SK-N-SH (cell line): ENCODE results near the gene MUTYH.

Experiments used
- CTCF ChIP-seq: fragments of 200-600 bp; sonication (generic); IDR thresholded peaks from 2 replicates; pipeline ENCODE4 v1.6.1; 2017; ENCODE audit warnings: antibody characterized with exemption, mild to moderate bottlenecking, moderate library complexity
- EP300 ChIP-seq, 2 experiments: IDR thresholded peaks; 2 replicates each; pipeline versions ENCODE4 v1.4.0 to v1.6.1; 2012; ENCODE audit warnings: borderline replicate concordance in 1 of 2, low read depth in 1 of 2, low read length in 1 of 2
- FOSL2 ChIP-seq: IDR thresholded peaks from 2 replicates; pipeline ENCODE4 v1.4.0; 2012; ENCODE audit warnings: low read depth, mild to moderate bottlenecking, moderate library complexity, borderline replicate concordance
- FOXM1 ChIP-seq: IDR thresholded peaks from 2 replicates; pipeline ENCODE4 v1.4.0; 2012; ENCODE audit warnings: low read depth, mild to moderate bottlenecking
- GATA2 ChIP-seq: sonication (generic); formaldehyde crosslinking; IDR thresholded peaks from 2 replicates; pipeline ENCODE4 v1.5.0; 2020; ENCODE audit warnings: mild to moderate bottlenecking, missing genetic modification reagents
- JUND ChIP-seq: IDR thresholded peaks from 2 replicates; pipeline ENCODE4 v1.4.0; 2012
- RAD21 ChIP-seq: IDR thresholded peaks from 2 replicates; pipeline ENCODE4 v1.6.1; 2012; ENCODE audit warnings: mild to moderate bottlenecking, low read length
- RCOR1 ChIP-seq: fragments of 150-350 bp; IDR thresholded peaks from 2 replicates; pipeline ENCODE4 v1.6.1; 2017; ENCODE audit warnings: antibody characterized with exemption, low read length
- RFX5 ChIP-seq: IDR thresholded peaks from 2 replicates; pipeline ENCODE4 v1.6.1; 2012; ENCODE audit warnings: mild to moderate bottlenecking, improper control_type of control experiment, low read length
- RXRA ChIP-seq: IDR thresholded peaks from 2 replicates; pipeline ENCODE4 v1.4.0; 2012; ENCODE audit warnings: low read depth, mild to moderate bottlenecking, borderline replicate concordance
- SMC3 ChIP-seq: IDR thresholded peaks from 2 replicates; pipeline ENCODE4 v1.6.1; 2012; ENCODE audit warnings: low read depth, low read length, improper control_type of control experiment
- TAF1 ChIP-seq: IDR thresholded peaks from 2 replicates; pipeline ENCODE4 v1.6.1; 2012; ENCODE audit warnings: low read depth, mild to moderate bottlenecking, low read length, moderate library complexity, borderline replicate concordance
- TEAD4 ChIP-seq: IDR thresholded peaks from 2 replicates; pipeline ENCODE4 v1.4.0; 2012; ENCODE audit warnings: mild to moderate bottlenecking, borderline replicate concordance; ENCODE audit not compliant: insufficient read depth

- TF ChIP-seq EP300 (IDR thresholded peaks at IDR 0.05; ENCODE audit: borderline replicate concordance in 1 of 2, low read depth in 1 of 2, low read length in 1 of 2) (no peak), RFX5 (no peak), TEAD4 (no peak), RXRA (no peak), SMC3 (no peak), RCOR1 (no peak), TAF1 (no peak), CTCF (no peak), FOXM1 (no peak), FOSL2 (no peak), RAD21 (no peak), GATA2 (CRISPR knock-in tag) (no peak), JUND (no peak)
These were observed 8.3 kb upstream of the MUTYH start for GRCh38 chr1:45348609-45348965.
